Renal cortical epithelial cell (primary cell): ENCODE measurements around the gene DPEP1. TPM values are rescaled to one million over a fixed set of nuclear protein-coding genes. Genes with fewer than 3 reads are reported as not detected.

Source experiments
- DNase-seq: peaks from one replicate; pipeline ENCODE4 v3.0.0-alpha.2; 2011; ENCODE audit warnings: low read depth
- total RNA-seq: library from RNA; depleted of rRNA; stranded (reverse); fragments of >200 nt; gene quantifications from 2 replicates; pipeline ENCODE4 v1.2.3, GENCODE V29; 2014

DPEP1 gene
- total RNA-seq, 1 donor from 2014 or later, result 0.50 TPM

GRCh38 chr16:89686520-89687091, 73.2 kb downstream of the DPEP1 start, which contains the start of gene CDK10:
TSS of gene CDK10 (plus strand) at chr16:89686689. CDS start at chr16:89686711, 22 bp downstream.
- peak; percentile 70 for DNase-seq

- peak; percentile 95 for DNase-seq
Measured at GRCh38 chr16:89687092-89687940, 73.9 kb downstream of the DPEP1 start.

Other genes with a start within 250 kb of the DPEP1 start
- 32.3 and 96.9 TPM in 2 replicates for gene ANKRD11, start 123.1 kb upstream of the DPEP1 start, total RNA-seq
- gene SPG7, start 105.2 kb upstream of the DPEP1 start, total RNA-seq, result 114 and 152 TPM in 2 replicates
- gene RPL13, start 53.0 kb upstream of the DPEP1 start, total RNA-seq, result 1,512 and 2,288 TPM in 2 replicates
- 11.9 and 45.5 TPM in 2 replicates for gene CPNE7, start 37.9 kb upstream of the DPEP1 start, total RNA-seq
- gene CHMP1A, start 44.1 kb downstream of the DPEP1 start, total RNA-seq, result 109 and 119 TPM in 2 replicates
- gene SPATA33, start 44.2 kb downstream of the DPEP1 start, total RNA-seq, result 3.0 and 7.9 TPM in 2 replicates
- gene CDK10, start 73.0 kb downstream of the DPEP1 start, total RNA-seq, result 33.9 and 56.5 TPM in 2 replicates
- 22.7 and 34.7 TPM in 2 replicates for gene SPATA2L, start 88.1 kb downstream of the DPEP1 start, total RNA-seq
- gene VPS9D1, start 107.3 kb downstream of the DPEP1 start, total RNA-seq, result 7.1 and 12.6 TPM in 2 replicates
- 10.6 and 20.7 TPM in 2 replicates for gene ZNF276, start 107.9 kb downstream of the DPEP1 start, total RNA-seq
- 3.6 and 13.0 TPM in 2 replicates for gene FANCA, start 203.0 kb downstream of the DPEP1 start, total RNA-seq
- 1.4 and 6.0 TPM in 2 replicates for gene SPIRE2, start 214.8 kb downstream of the DPEP1 start, total RNA-seq